Left forelimb (tissue), 1 donor: ENCODE results near the gene CRLF1.
"Not testable (repeated sequence)": the region's sequence is repeated elsewhere in the genome, so short reads cannot be mapped to it uniquely, and the experiment has no call there.

Experiments used
- DNase-seq: peaks from one replicate; pipeline ENCODE4 v3.0.0-alpha.2; 2018; ENCODE audit warnings: low spot score

CRLF1 gene

GRCh38 chr19:18592732-18593131 lies 13.9 kb downstream of the CRLF1 start:
- not testable (repeated sequence) for DNase-seq

- DNase-seq, result no peak
Measured at GRCh38 chr19:18591735-18592385, 14.7 kb downstream of the CRLF1 start.

GRCh38 chr19:18590273-18591272 lies 16.0 kb downstream of the CRLF1 start:
- DNase-seq, result peak; percentile 87

GRCh38 chr19:18589380-18590272 lies 17.0 kb downstream of the CRLF1 start:
- peak; percentile 82 for DNase-seq

GRCh38 chr19:18588611-18589379 lies 17.8 kb downstream of the CRLF1 start, which contains the start of gene REX1BD:
Gene REX1BD (plus strand): TSS chr19:18588798. CDS start chr19:18588802, 4 bp downstream.
- DNase-seq, result peak; percentile 93

GRCh38 chr19:18587962-18588610 lies 18.5 kb downstream of the CRLF1 start:
- no peak for DNase-seq

- no peak for DNase-seq
Measured at GRCh38 chr19:18587561-18587960, 19.0 kb downstream of the CRLF1 start.

GRCh38 chr19:18586306-18586705 lies 20.3 kb downstream of the CRLF1 start:
- no peak for DNase-seq

- DNase-seq, result no peak
Measured at GRCh38 chr19:18580311-18580710, 26.3 kb downstream of the CRLF1 start.

GRCh38 chr19:18577365-18577914 lies 29.2 kb downstream of the CRLF1 start:
- no peak for DNase-seq

- DNase-seq, result no peak
Measured at GRCh38 chr19:18576383-18576782, 30.2 kb downstream of the CRLF1 start.

- no peak for DNase-seq
Measured at GRCh38 chr19:18574691-18575291, 31.8 kb downstream of the CRLF1 start.

GRCh38 chr19:18571564-18572344 lies 34.8 kb downstream of the CRLF1 start, which contains the start of gene UBA52:
Gene UBA52 (plus strand): TSS chr19:18571857. CDS start chr19:18573301, 1,444 bp downstream.
- DNase-seq, result peak; percentile 99

- no peak for DNase-seq
Measured at GRCh38 chr19:18568367-18568766, 38.2 kb downstream of the CRLF1 start.

- DNase-seq, result no peak
Measured at GRCh38 chr19:18566953-18567352, 39.6 kb downstream of the CRLF1 start.

- no peak for DNase-seq
Measured at GRCh38 chr19:18562086-18562485, 44.5 kb downstream of the CRLF1 start.

- no peak for DNase-seq
Measured at GRCh38 chr19:18559685-18560084, 46.9 kb downstream of the CRLF1 start.

- no peak for DNase-seq
Measured at GRCh38 chr19:18558604-18559003, 48.0 kb downstream of the CRLF1 start.

- DNase-seq, result no peak
Measured at GRCh38 chr19:18558202-18558555, 48.4 kb downstream of the CRLF1 start.
